Measurements from ENCODE around the gene ANXA10. TPM values are rescaled to one million over a fixed set of nuclear protein-coding genes. Genes with fewer than 3 reads are reported as not detected.

The ANXA10 gene
- total RNA-seq, 1 experiment from 2014 or later: not detected

- no peak for TF ChIP-seq FOXP4 (CRISPR knock-in tag; IDR thresholded peaks at IDR 0.05)
- TF ChIP-seq PREB (CRISPR knock-in tag; IDR thresholded peaks at IDR 0.05; ENCODE audit: borderline replicate concordance): no peak
- no peak for TF ChIP-seq EMX1 (CRISPR knock-in tag; IDR thresholded peaks at IDR 0.05)
- TF ChIP-seq FOXJ3 (CRISPR knock-in tag; IDR thresholded peaks at IDR 0.05; ENCODE audit: borderline replicate concordance): no peak
Measured at GRCh38 chr4:168071304-168071703, 21.0 kb upstream of the ANXA10 start (continued).

GRCh38 chr4:168074861-168075260 lies 17.5 kb upstream of the ANXA10 start:
- no peak overlapping the region for H3K4me3 Mint-ChIP-seq

GRCh38 chr4:168076989-168077725 lies 15.2 kb upstream of the ANXA10 start:
- H3K4me3 Mint-ChIP-seq: no peak overlapping the region
- ATAC-seq: peak; percentile 83

More at GRCh38 chr4:168074861-168075260, 17.5 kb upstream of the ANXA10 start:
- H3K27ac Mint-ChIP-seq: no peak overlapping the region
- H3K27me3 Mint-ChIP-seq (ENCODE audit: low read depth): no peaks in the 10 kb centered on the region
- DNase-seq (ENCODE audit: low spot score) (no peak), ATAC-seq (no peak)
- no peaks in the 10 kb centered on the region for H3K4me1 Mint-ChIP-seq
- ChIA-PET CTCF (interaction anchor here (0.5 kb wide), 1 partner anchor 912 kb away, joined by 3 read pairs; no protein-coding TSS in a partner anchor), POLR2A (no interaction called here)
- TF ChIP-seq E2F4 (CRISPR knock-in tag; IDR thresholded peaks at IDR 0.05; ENCODE audit: borderline replicate concordance, low read depth) (no peak), TEAD1 (CRISPR knock-in tag; IDR thresholded peaks at IDR 0.05) (no peak), NR3C1 (CRISPR knock-in tag; conservative IDR thresholded peaks at IDR 0.05; ENCODE audit: low read depth) (no peak)
- peaks cover 2% of the 10 kb centered on the region; the same call in 1 of the 2 replicates for H3K9me3 Mint-ChIP-seq
- no peaks in the 10 kb centered on the region for H3K36me3 Mint-ChIP-seq

More at GRCh38 chr4:168076989-168077725, 15.2 kb upstream of the ANXA10 start:
- peak; percentile 75 for DNase-seq (ENCODE audit: low spot score)
- Mint-ChIP-seq H3K36me3 (no peaks in the 10 kb centered on the region), H3K4me1 (0 out of 2 replicates have a peak, but pooled peaks cover under 1% of the 10 kb centered on the region), H3K27me3 (ENCODE audit: low read depth) (no peaks in the 10 kb centered on the region), H3K9me3 (no peaks in the 10 kb centered on the region), H3K27ac (no peak overlapping the region)
- CTCF ChIA-PET: no interaction called here
- POLR2A ChIA-PET: no interaction called here
- no peak for TF ChIP-seq ZSCAN18 (CRISPR knock-in tag; IDR thresholded peaks at IDR 0.05)
- TF ChIP-seq CTCF (IDR thresholded peaks at IDR 0.05): peak; percentile 71

Measured in WTC11 (cell line).